ENCODE measurements around the gene LRP1B. TPM values are rescaled to one million over a fixed set of nuclear protein-coding genes. Genes with fewer than 3 reads are reported as not detected.

LRP1B gene
- polyA plus RNA-seq, 1 donor from 2014 or later, result 12.7 TPM

DNA sequence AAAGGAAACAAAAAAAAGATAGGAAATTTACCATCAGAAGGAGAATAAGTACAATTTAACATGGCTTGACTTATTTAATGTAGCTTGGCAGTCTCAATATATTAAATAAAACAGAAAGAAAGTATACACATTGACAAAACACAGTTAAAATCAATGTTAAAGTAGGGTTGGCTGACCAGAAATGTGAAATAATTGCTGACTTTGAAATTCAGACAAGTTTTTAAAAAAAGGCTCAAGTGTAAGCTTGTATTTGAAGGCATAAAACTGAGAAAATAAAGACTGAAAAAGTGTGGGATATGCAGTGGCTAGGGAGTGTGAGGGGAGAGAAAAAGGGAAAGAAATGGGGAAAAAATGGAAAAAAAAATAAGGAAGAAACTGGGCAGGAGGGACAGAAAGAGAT is 665.8 kb downstream of the LRP1B start:
- Histone ChIP-seq H3K27me3 (ENCODE audit: insufficient read depth, low read depth, low read length) (no peaks in the 10 kb centered on the region), H3K36me3 (ENCODE audit: insufficient read depth, low read length) (no peaks in the 10 kb centered on the region), H3K9ac (ENCODE audit: low read length) (no peak overlapping the region), H3K27ac (ENCODE audit: low read length) (no peak overlapping the region), H3K4me2 (ENCODE audit: low read length) (no peak overlapping the region), H2AFZ (ENCODE audit: low read depth, low read length) (no peak overlapping the region), H3K9me3 (ENCODE audit: low read length) (no peaks in the 10 kb centered on the region), H3K9me2 (ENCODE audit: insufficient read depth, low read length) (no peaks in the 10 kb centered on the region), H3K4me3 (ENCODE audit: low read length) (no peak overlapping the region), H3K79me2 (replicated peaks; ENCODE audit: insufficient read depth, low read length) (no peaks in the 10 kb centered on the region), H4K20me1 (ENCODE audit: insufficient read depth) (no peaks in the 10 kb centered on the region), H3F3A (ENCODE audit: insufficient read depth, low read length, poor library complexity, severe bottlenecking) (no peaks in the 10 kb centered on the region)
- TF ChIP-seq MXI1 (conservative IDR thresholded peaks at IDR 0.05; ENCODE audit: poor library complexity, severe bottlenecking), result no peak
- TF ChIP-seq, protein P1, sequence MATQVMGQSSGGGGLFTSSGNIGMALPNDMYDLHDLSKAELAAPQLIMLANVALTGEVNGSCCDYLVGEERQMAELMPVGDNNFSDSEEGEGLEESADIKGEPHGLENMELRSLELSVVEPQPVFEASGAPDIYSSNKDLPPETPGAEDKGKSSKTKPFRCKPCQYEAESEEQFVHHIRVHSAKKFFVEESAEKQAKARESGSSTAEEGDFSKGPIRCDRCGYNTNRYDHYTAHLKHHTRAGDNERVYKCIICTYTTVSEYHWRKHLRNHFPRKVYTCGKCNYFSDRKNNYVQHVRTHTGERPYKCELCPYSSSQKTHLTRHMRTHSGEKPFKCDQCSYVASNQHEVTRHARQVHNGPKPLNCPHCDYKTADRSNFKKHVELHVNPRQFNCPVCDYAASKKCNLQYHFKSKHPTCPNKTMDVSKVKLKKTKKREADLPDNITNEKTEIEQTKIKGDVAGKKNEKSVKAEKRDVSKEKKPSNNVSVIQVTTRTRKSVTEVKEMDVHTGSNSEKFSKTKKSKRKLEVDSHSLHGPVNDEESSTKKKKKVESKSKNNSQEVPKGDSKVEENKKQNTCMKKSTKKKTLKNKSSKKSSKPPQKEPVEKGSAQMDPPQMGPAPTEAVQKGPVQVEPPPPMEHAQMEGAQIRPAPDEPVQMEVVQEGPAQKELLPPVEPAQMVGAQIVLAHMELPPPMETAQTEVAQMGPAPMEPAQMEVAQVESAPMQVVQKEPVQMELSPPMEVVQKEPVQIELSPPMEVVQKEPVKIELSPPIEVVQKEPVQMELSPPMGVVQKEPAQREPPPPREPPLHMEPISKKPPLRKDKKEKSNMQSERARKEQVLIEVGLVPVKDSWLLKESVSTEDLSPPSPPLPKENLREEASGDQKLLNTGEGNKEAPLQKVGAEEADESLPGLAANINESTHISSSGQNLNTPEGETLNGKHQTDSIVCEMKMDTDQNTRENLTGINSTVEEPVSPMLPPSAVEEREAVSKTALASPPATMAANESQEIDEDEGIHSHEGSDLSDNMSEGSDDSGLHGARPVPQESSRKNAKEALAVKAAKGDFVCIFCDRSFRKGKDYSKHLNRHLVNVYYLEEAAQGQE (IDR thresholded peaks at IDR 0.05; ENCODE audit: borderline replicate concordance), result no peak
- TF ChIP-seq EZH2 (IDR thresholded peaks at IDR 0.05; ENCODE audit: borderline replicate concordance, insufficient read depth, low read length, poor library complexity, severe bottlenecking), result no peak
- TF ChIP-seq POLR2AphosphoS5 (IDR thresholded peaks at IDR 0.05), result no peak
- TF ChIP-seq RAD21 (conservative IDR thresholded peaks at IDR 0.05), result no peak
- no peak for TF ChIP-seq EP300 (conservative IDR thresholded peaks at IDR 0.05; ENCODE audit: poor library complexity, severe bottlenecking)

DNA sequence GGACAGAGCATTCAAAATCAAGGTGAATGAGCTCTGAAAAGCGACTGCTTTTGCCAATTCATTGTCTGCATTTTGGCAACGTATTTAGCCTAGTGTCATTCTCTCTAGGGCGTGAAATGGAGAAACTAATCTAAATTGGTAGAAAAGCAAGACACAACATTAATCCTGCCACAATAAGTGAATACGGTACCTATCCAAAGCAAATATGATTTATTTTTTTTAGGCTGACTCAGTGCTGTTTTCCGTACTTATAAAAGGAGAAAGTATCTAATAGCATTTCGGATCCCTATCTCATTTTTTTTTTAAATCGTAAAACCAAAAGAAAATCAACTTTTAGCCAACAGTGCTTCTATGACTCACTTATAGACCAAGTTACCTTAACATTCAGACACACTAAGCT is 672.5 kb downstream of the LRP1B start:
- Histone ChIP-seq H3K4me3 (ENCODE audit: low read length) (no peak overlapping the region), H3K27ac (ENCODE audit: low read length) (no peak overlapping the region), H3K9ac (ENCODE audit: low read length) (no peak overlapping the region), H2AFZ (ENCODE audit: low read depth, low read length) (no peak overlapping the region), H3K79me2 (replicated peaks; ENCODE audit: insufficient read depth, low read length) (no peaks in the 10 kb centered on the region), H4K20me1 (ENCODE audit: insufficient read depth) (no peaks in the 10 kb centered on the region), H3K9me3 (ENCODE audit: low read length) (no peaks in the 10 kb centered on the region), H3K4me2 (ENCODE audit: low read length) (no peak overlapping the region), H3K27me3 (ENCODE audit: insufficient read depth, low read depth, low read length) (no peaks in the 10 kb centered on the region), H3K36me3 (ENCODE audit: insufficient read depth, low read length) (no peaks in the 10 kb centered on the region), H3K9me2 (ENCODE audit: insufficient read depth, low read length) (no peaks in the 10 kb centered on the region), H3F3A (ENCODE audit: insufficient read depth, low read length, poor library complexity, severe bottlenecking) (no peaks in the 10 kb centered on the region)
- TF ChIP-seq RAD21 (conservative IDR thresholded peaks at IDR 0.05) (no peak), MXI1 (conservative IDR thresholded peaks at IDR 0.05; ENCODE audit: poor library complexity, severe bottlenecking) (no peak), EP300 (conservative IDR thresholded peaks at IDR 0.05; ENCODE audit: poor library complexity, severe bottlenecking) (no peak), EZH2 (IDR thresholded peaks at IDR 0.05; ENCODE audit: borderline replicate concordance, insufficient read depth, low read length, poor library complexity, severe bottlenecking) (no peak), SMC3 (conservative IDR thresholded peaks at IDR 0.05; ENCODE audit: poor library complexity) (no peak), TAF1 (IDR thresholded peaks at IDR 0.05; ENCODE audit: low read depth) (no peak), POLR2AphosphoS5 (IDR thresholded peaks at IDR 0.05) (no peak)
- TF ChIP-seq, protein P1 (IDR thresholded peaks at IDR 0.05; ENCODE audit: borderline replicate concordance), result no peak
- TF ChIP-seq, protein P2, sequence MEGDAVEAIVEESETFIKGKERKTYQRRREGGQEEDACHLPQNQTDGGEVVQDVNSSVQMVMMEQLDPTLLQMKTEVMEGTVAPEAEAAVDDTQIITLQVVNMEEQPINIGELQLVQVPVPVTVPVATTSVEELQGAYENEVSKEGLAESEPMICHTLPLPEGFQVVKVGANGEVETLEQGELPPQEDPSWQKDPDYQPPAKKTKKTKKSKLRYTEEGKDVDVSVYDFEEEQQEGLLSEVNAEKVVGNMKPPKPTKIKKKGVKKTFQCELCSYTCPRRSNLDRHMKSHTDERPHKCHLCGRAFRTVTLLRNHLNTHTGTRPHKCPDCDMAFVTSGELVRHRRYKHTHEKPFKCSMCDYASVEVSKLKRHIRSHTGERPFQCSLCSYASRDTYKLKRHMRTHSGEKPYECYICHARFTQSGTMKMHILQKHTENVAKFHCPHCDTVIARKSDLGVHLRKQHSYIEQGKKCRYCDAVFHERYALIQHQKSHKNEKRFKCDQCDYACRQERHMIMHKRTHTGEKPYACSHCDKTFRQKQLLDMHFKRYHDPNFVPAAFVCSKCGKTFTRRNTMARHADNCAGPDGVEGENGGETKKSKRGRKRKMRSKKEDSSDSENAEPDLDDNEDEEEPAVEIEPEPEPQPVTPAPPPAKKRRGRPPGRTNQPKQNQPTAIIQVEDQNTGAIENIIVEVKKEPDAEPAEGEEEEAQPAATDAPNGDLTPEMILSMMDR (IDR thresholded peaks at IDR 0.05; ENCODE audit: poor library complexity, severe bottlenecking), result no peak

All from neural cell (in vitro differentiated cells).